Astrocyte (in vitro differentiated cells and primary cell): ENCODE data around the gene ABCA1. TPM values are rescaled to one million over a fixed set of nuclear protein-coding genes. Genes with fewer than 3 reads are reported as not detected.
A peak's percentile ranks its signal among the peaks of the same experiment; 100 is the strongest.

ENCODE experiments used
- DNase-seq: peaks from one replicate; pipeline ENCODE4 v3.0.0-alpha.2; 2010; ENCODE audit warnings: low read depth
- FAIRE-seq: peaks from 2 replicates; lab custom pipeline; 2011; peaks lifted over from hg19 to GRCh38; lab: Jason Lieb, UNC
- H2AFZ ChIP-seq: 2 replicates; pipeline ENCODE4 v1.6.0; 2012; ENCODE audit warnings: low read depth, low read length, inconsistent platforms
- H3K27ac ChIP-seq: 2 replicates; pipeline ENCODE4 v1.5.1; 2011; ENCODE audit warnings: low read depth, low read length, inconsistent platforms
- H3K27me3 ChIP-seq: 2 replicates; pipeline ENCODE4 v1.6.0; 2011; ENCODE audit warnings: low read length, inconsistent platforms; ENCODE audit not compliant: insufficient read depth
- H3K36me3 ChIP-seq: 2 replicates; pipeline ENCODE4 v1.5.1; 2011; ENCODE audit warnings: low read length, inconsistent platforms; ENCODE audit not compliant: insufficient read depth
- H3K4me1 ChIP-seq: 2 replicates; pipeline ENCODE4 v1.5.1; 2011; ENCODE audit warnings: low read length, inconsistent platforms; ENCODE audit not compliant: insufficient read depth
- H3K4me2 ChIP-seq: 2 replicates; pipeline ENCODE4 v1.6.0; 2012; ENCODE audit warnings: low read length, inconsistent platforms
- H3K4me3 ChIP-seq: 2 replicates; pipeline ENCODE4 v1.5.1; 2011; ENCODE audit warnings: low read depth, mild to moderate bottlenecking, low read length, inconsistent platforms; ENCODE audit not compliant: insufficient read depth
- H3K79me2 ChIP-seq: 2 replicates; pipeline ENCODE4 v1.6.0; 2012; ENCODE audit warnings: mild to moderate bottlenecking, low read length, inconsistent platforms; ENCODE audit not compliant: insufficient read depth
- H3K9ac ChIP-seq: 2 replicates; pipeline ENCODE4 v1.6.0; 2012; ENCODE audit warnings: mild to moderate bottlenecking, low read length, inconsistent platforms
- H3K9me3 ChIP-seq: 2 replicates; pipeline ENCODE4 v1.5.1; 2012; ENCODE audit warnings: low read depth, mild to moderate bottlenecking, low read length, inconsistent platforms; ENCODE audit not compliant: insufficient read depth
- H4K20me1 ChIP-seq: 2 replicates; pipeline ENCODE4 v1.6.0; 2012; ENCODE audit warnings: low read length, inconsistent platforms; ENCODE audit not compliant: insufficient read depth
- H3K27ac Mint-ChIP-seq: one replicate; pipeline ENCODE4 v1.8.0; 2021; ENCODE audit warnings: mild to moderate bottlenecking, mixed read lengths; ENCODE audit not compliant: unreplicated experiment
- H3K27me3 Mint-ChIP-seq: one replicate; pipeline ENCODE4 v1.8.0; 2021; ENCODE audit warnings: low read depth, mixed read lengths; ENCODE audit not compliant: unreplicated experiment
- H3K36me3 Mint-ChIP-seq: one replicate; pipeline ENCODE4 v1.8.0; 2021; ENCODE audit warnings: low read depth, mixed read lengths; ENCODE audit not compliant: unreplicated experiment
- H3K4me1 Mint-ChIP-seq: one replicate; pipeline ENCODE4 v1.8.0; 2021; ENCODE audit warnings: low read depth, mixed read lengths; ENCODE audit not compliant: unreplicated experiment
- H3K4me3 Mint-ChIP-seq: one replicate; pipeline ENCODE4 v1.8.0; 2021; ENCODE audit warnings: mild to moderate bottlenecking, moderate library complexity, mixed read lengths; ENCODE audit not compliant: unreplicated experiment
- H3K9me3 Mint-ChIP-seq: one replicate; pipeline ENCODE4 v1.8.0; 2021; ENCODE audit warnings: mild to moderate bottlenecking, mixed read lengths; ENCODE audit not compliant: unreplicated experiment
- CTCF ChIP-seq: IDR thresholded peaks from 2 replicates; pipeline ENCODE4 v1.5.1; 2011; ENCODE audit warnings: low read depth, mild to moderate bottlenecking, inconsistent platforms, low read length, moderate library complexity; ENCODE audit not compliant: insufficient read depth
- EZH2 ChIP-seq: IDR thresholded peaks from 2 replicates; pipeline ENCODE4 v1.6.1; 2012; ENCODE audit warnings: mild to moderate bottlenecking, low read length, inconsistent platforms; ENCODE audit not compliant: insufficient read depth
- total RNA-seq: library from RNA; stranded (reverse); gene quantifications from 2 replicates; pipeline ENCODE4 v1.2.1, GENCODE V29; 2021

Gene ABCA1
- total RNA-seq, 1 donor from 2014 or later, result 109 TPM

- H3K4me3 Mint-ChIP-seq, result no peak overlapping the region
- H3K9me3 Mint-ChIP-seq, result no peaks in the 10 kb centered on the region
- Histone ChIP-seq H4K20me1 (no peaks in the 10 kb centered on the region), H3K9ac (no peak overlapping the region), H2AFZ (no peak overlapping the region), H3K27me3 (no peaks in the 10 kb centered on the region), H3K4me2 (peak overlapping the region; percentile 3), H3K79me2 (no peaks in the 10 kb centered on the region), H3K27ac (no peak overlapping the region), H3K9me3 (no peaks in the 10 kb centered on the region), H3K36me3 (no peaks in the 10 kb centered on the region), H3K4me3 (no peak overlapping the region), H3K4me1 (peaks cover 3% of the 10 kb centered on the region)
- no peaks in the 10 kb centered on the region for H3K27me3 Mint-ChIP-seq
- H3K36me3 Mint-ChIP-seq, result no peaks in the 10 kb centered on the region
- peak overlapping the region; percentile 83 for H3K27ac Mint-ChIP-seq
- TF ChIP-seq EZH2 (no peak), CTCF (no peak)
- H3K4me1 Mint-ChIP-seq, result peaks cover 16% of the 10 kb centered on the region
- FAIRE-seq (no peak), DNase-seq (no peak)
Observed at GRCh38 chr9:104961701-104962359, 33.9 kb upstream of the ABCA1 start.

- TF ChIP-seq CTCF (no peak), EZH2 (no peak)
- H3K4me1 Mint-ChIP-seq, result peaks cover 16% of the 10 kb centered on the region
- no peak overlapping the region for H3K4me3 Mint-ChIP-seq
- peak overlapping the region; percentile 83 for H3K27ac Mint-ChIP-seq
- no peaks in the 10 kb centered on the region for H4K20me1 ChIP-seq
- H3K4me3 ChIP-seq, result no peak overlapping the region
- H3K36me3 Mint-ChIP-seq, result no peaks in the 10 kb centered on the region
- no peak overlapping the region for H3K9ac ChIP-seq
- no peaks in the 10 kb centered on the region for H3K27me3 ChIP-seq
- peaks cover 3% of the 10 kb centered on the region for H3K4me1 ChIP-seq
- H3K27ac ChIP-seq, result no peak overlapping the region
- peak; percentile 35 for DNase-seq
- H3K36me3 ChIP-seq, result no peaks in the 10 kb centered on the region
- no peaks in the 10 kb centered on the region for H3K27me3 Mint-ChIP-seq
- H2AFZ ChIP-seq, result no peak overlapping the region
- H3K79me2 ChIP-seq, result no peaks in the 10 kb centered on the region
- no peaks in the 10 kb centered on the region for H3K9me3 Mint-ChIP-seq
- no peak for FAIRE-seq
- H3K9me3 ChIP-seq, result no peaks in the 10 kb centered on the region
- peak overlapping the region; percentile 3 for H3K4me2 ChIP-seq
Observed at GRCh38 chr9:104961238-104961637, 33.3 kb upstream of the ABCA1 start.

GRCh38 chr9:104960662-104961061 lies 32.7 kb upstream of the ABCA1 start:
- H3K27me3 Mint-ChIP-seq, result no peaks in the 10 kb centered on the region
- no peak overlapping the region for H3K27ac Mint-ChIP-seq
- peaks cover 16% of the 10 kb centered on the region for H3K4me1 Mint-ChIP-seq
- H3K4me2 ChIP-seq, result no peak overlapping the region
- peaks cover 3% of the 10 kb centered on the region for H3K4me1 ChIP-seq
- TF ChIP-seq CTCF (no peak), EZH2 (no peak)
- no peaks in the 10 kb centered on the region for H4K20me1 ChIP-seq
- no peak overlapping the region for H3K4me3 ChIP-seq
- DNase-seq (no peak), FAIRE-seq (no peak)
- no peak overlapping the region for H2AFZ ChIP-seq
- no peaks in the 10 kb centered on the region for H3K36me3 ChIP-seq
- no peaks in the 10 kb centered on the region for H3K9me3 Mint-ChIP-seq
- H3K9ac ChIP-seq, result no peak overlapping the region
- H3K4me3 Mint-ChIP-seq, result no peak overlapping the region
- H3K9me3 ChIP-seq, result no peaks in the 10 kb centered on the region
- H3K27me3 ChIP-seq, result no peaks in the 10 kb centered on the region
- H3K79me2 ChIP-seq, result no peaks in the 10 kb centered on the region
- no peak overlapping the region for H3K27ac ChIP-seq
- no peaks in the 10 kb centered on the region for H3K36me3 Mint-ChIP-seq
